RKO (cell line): ENCODE data around the gene SMARCA2.

Experiments used
- DNase-seq: peaks from one replicate; pipeline ENCODE4 v3.0.0-alpha.2; 2016; ENCODE audit warnings: low spot score

SMARCA2 gene

DNA sequence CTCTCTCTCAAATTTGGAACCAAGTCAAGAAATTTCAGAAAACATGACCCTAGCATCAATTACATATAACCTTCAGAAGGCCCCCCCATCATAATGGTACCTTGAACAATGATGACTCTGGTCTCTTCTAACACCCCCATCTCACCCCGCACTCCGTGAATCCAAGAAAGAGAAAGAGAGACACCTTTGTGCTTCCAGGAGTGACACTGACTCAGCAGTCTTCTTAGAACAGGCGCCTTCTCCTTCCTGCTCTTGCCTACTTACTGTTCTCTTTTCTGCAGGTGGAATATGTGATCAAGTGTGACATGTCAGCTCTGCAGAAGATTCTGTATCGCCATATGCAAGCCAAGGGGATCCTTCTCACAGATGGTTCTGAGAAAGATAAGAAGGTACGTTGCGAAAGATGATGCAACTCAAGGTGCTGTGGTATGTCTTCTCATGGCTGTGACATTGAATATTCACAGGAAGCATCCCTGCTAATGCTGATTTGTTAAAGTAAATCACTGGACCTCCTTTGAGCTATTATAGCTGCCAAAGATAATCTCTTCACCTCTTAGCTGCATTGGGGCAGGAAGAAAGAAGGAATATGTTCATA, 81.3 kb downstream of the SMARCA2 start:
- DNase-seq, result no peak

- DNase-seq, result no peak
Observed at GRCh38 chr9:2106666-2107065, 91.5 kb downstream of the SMARCA2 start.

DNA sequence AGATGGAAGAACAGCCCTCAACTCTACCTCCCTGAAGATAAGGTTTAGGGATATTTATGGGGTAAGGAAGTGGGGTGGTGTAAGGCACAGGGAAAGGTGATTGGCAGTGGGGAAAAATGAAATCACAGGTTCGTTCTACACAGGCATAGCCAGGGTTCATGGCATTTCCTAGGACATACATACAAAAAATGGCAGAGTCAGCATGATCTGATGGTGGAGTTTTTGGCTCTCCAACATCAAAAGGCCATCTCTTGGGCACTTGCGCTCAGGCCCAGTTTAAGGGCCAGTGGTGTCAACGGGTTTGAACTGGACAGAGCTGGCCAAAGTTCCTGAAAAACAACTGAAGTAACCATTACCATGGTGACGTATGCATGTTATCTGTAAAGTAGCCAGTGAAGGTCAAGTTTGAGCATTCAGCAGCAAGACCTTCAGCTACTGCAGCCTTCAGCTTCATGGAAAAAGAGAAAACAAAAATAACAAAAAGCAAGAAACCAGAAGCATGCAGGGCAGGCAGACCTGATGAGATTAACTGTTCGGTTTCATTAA, 92.8 kb downstream of the SMARCA2 start:
- DNase-seq, result no peak

DNA sequence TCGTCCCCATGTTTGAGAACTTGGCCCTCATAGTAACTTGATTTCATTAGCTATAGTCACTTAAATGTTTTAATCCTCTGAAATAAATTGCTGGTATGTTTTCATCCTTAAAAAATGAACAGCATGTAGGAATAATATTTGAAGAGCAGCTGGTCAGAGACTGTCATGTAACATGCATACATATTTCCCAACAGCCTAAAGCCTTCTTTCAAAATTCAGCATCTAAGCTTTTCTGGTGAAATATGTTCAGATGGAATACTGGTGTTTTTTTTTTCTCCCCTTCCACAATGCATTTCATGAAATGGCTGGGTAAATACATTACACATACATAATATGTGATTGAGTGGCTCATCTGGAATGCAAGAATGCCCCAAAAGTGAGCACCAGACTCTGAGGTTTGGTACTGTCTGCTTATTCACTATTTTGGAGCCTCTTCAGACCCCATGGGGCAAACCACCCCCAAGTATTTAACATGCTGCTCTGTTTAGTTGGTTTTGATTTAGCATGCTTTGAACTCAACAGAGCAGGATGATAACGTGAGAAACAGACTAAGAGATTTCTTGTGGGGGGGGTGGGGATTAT, 94.0 kb downstream of the SMARCA2 start:
- DNase-seq, result no peak

DNA sequence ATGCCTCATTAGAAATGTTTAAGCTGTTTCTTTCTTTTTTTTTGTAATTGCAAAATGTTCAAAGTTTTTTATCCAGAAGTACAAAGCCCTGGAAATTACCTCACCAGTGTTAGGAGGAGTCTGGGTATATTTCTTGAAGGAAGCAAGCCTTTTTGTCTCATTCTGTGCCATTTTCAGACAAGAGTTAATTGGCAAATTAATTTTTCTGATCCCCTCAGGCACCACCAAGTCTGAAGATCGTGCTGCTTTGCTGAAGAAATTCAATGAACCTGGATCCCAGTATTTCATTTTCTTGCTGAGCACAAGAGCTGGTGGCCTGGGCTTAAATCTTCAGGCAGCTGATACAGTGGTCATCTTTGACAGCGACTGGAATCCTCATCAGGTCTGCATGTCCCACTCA, 94.9 kb downstream of the SMARCA2 start:
- DNase-seq, result no peak

DNA sequence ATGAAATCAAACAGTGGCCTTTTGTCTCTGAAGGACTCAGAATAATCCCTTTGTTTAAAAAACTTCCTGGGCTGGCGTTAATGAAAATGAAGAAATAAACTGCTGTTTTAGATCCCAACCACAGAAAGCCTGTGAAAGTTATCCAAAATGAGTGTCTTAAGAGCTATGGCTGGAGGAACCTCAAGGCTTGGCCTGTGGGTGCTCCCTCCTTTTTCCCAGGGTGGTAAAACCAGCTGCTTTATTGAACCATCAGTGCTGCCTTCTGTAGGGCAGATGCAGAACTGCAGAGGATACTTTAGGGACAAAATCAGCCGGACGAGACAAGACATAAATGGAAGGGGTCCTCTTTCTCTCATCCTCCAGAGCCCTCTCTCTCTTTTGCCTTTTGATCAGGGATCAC, 100.9 kb downstream of the SMARCA2 start:
- peak; percentile 33 for DNase-seq

GRCh38 chr9:2117527-2117926, 102.4 kb downstream of the SMARCA2 start:
- no peak for DNase-seq

DNA sequence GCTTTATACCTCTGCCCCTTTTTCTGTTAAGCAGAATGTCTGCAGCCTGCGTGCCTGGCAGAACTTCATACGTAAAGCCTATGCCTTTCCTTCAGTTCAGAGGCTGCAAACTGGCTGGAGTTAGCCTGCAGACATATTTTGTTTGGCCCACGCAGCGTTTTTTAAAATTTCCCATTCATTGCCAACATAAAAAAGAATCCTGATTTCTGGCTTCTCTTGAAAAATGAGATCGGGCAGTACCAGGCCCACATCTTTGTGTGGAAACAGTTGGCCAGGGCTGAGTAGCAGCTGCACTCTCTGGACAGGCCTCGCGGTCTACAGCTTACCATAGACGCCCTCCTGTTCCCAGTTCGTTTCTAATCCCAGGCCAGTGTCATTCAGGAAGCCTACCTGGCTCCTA, 104.4 kb downstream of the SMARCA2 start:
- DNase-seq, result no peak

DNA sequence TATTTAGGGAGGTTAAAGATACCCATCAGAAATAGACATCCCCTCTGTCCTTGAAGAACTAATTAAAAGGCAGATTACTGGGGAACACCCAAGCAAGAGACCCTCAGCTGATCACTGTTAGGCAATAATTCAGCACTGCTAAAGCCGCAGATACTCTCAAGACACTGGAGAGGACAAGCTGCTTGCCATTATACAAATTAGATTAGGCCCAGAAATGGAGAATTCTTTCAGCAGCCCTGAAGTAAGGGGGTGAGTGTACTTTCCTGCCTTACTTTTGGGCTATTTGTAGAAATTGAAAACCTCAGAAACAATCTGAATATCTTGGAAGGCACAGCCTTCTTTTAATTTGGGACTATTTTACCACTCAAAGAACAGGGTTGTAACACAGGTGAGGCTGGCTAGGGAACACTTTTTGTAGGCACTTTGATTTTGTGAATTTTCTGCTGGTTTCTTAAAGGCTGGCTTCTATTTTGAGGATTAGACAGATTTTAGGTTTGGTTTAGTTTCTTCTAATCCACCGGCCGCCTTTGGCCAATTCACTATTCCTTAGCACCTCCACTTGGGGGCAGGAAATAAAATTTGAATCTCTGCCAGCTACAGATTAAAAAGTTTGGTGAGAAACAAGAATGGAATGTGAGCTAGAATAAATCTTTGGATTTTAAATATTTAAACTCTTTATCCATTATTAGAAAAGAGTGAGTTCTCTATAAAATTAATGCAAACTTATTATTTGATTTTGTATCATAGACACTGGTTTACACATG, 106.0 kb downstream of the SMARCA2 start:
- DNase-seq, result peak; percentile 38

DNA sequence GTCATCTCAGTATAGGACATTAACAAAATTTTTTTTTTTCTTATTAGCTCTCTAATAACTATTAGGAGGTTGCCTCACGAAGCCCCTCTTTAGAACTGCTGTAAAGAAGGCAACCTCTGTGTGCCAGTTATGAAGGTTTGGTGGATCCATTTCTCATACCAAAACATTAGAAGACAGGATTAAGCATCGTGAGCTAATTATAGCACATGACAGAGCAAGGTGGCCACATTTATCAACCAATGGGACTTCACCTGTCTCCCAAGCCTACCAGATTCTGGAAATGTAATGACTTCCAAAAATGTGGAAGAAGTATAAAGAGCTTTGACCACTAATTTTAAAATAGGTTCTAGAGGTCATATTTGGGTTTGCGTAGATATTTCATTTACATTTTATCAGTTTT, 107.2 kb downstream of the SMARCA2 start:
- no peak for DNase-seq

GRCh38 chr9:2125906-2126305, 110.8 kb downstream of the SMARCA2 start:
- DNase-seq, result no peak

DNA sequence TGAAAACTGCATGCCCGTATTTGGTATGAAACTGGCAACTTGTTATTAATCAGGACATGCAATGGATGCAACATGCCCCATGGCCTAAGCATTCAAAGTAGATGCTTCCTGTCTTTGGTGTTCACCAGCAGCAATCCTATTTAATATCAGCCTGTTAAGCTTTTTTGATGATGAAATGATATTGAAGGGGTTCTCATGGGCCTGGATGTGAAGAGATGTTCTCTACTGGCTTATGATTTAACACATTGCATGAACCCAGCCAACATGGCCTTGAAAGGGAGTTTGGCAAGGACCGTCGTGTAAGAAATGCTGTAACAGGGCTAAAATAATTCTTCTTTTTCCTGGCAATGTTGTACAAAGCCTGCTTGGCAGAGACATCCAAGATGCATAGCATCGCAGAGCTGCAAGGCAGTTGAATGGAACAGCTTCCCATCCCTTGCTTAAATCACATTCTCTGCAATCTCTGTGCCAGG, 111.2 kb downstream of the SMARCA2 start:
- DNase-seq, result no peak

GRCh38 chr9:2127486-2127885, 112.3 kb downstream of the SMARCA2 start:
- no peak for DNase-seq

- DNase-seq, result no peak
Observed at GRCh38 chr9:2128141-2128540, 113.0 kb downstream of the SMARCA2 start.

- DNase-seq, result no peak
Observed at GRCh38 chr9:2128618-2129017, 113.5 kb downstream of the SMARCA2 start.

GRCh38 chr9:2130941-2131340, 115.8 kb downstream of the SMARCA2 start:
- DNase-seq, result no peak

GRCh38 chr9:2132484-2133082, 117.4 kb downstream of the SMARCA2 start:
- DNase-seq, result peak; percentile 47

DNA sequence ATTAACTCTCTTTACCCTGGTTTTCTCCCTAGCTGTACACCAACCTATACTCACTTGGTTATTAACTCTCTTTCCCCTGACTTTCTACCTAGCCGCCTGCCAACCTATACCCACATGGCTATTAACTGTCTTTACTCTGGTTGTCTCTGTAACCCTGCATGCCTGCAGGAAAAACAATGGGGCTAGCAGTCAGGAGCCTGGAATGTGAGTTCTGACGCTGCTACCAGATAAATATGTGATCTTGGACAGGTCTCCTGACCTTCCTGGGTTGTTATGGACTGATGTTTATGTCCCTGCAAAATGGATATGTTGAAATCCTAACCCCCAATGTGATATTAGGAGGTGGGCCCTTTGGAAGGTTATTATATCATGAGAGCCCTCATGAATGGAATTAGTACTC, 119.2 kb downstream of the SMARCA2 start:
- DNase-seq, result no peak

GRCh38 chr9:2138646-2139045, 123.5 kb downstream of the SMARCA2 start:
- no peak for DNase-seq

DNA sequence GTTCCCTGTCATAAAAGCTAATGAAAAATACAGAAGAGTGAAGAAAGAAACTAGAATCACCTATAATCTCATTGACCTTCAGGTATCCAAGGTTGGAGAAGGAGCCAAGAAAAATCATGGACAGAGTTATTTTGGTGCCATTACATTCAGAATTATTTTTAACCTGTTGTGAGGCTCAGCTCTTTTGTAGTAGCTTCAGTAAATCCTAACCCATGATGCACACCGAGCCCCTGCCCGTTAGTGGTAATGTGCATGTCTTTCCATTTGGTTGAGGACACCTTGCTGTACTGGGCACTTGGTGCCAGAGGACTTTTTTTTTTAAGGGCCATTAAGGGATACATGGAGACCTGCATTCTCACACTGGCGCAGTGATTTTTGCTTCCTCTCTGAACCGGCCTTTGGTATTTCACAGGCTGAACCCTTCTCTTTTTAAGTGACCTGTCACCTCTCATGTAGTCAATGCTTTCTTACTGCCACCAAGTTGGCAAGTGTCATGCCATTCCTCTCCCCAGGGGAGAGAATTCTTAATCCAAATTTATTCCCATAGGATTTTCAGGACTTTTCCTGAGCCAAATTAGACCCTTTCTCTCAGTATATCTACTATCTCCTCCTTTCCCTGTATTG, 125.6 kb downstream of the SMARCA2 start:
- DNase-seq, result no peak

- DNase-seq, result no peak
Observed at GRCh38 chr9:2142212-2142611, 127.1 kb downstream of the SMARCA2 start.

- no peak for DNase-seq
Observed at GRCh38 chr9:2144619-2145018, 129.5 kb downstream of the SMARCA2 start.
